GM12873 (cell line): ENCODE data around the gene EFEMP2.

Experiments used
- CTCF ChIP-seq: IDR thresholded peaks from 2 replicates; pipeline ENCODE4 v1.5.1; 2012; ENCODE audit warnings: low read depth, mild to moderate bottlenecking, moderate library complexity, low read length, control low read depth; ENCODE audit not compliant: insufficient read depth; ENCODE audit errors: missing control alignments

The EFEMP2 gene

GRCh38 chr11:65882120-65883057, 9.8 kb upstream of the EFEMP2 start:
- no peak for TF ChIP-seq CTCF

- TF ChIP-seq CTCF, result no peak
Observed at GRCh38 chr11:65880844-65881421, 8.3 kb upstream of the EFEMP2 start.

- no peak for TF ChIP-seq CTCF
Observed at GRCh38 chr11:65880027-65880426, 7.4 kb upstream of the EFEMP2 start.

- no peak for TF ChIP-seq CTCF
Observed at GRCh38 chr11:65879617-65880016, 7.0 kb upstream of the EFEMP2 start, which contains the start of gene CTSW. CTSW (plus strand) TSS chr11:65879837; CDS start chr11:65879855, 18 bp downstream.

- TF ChIP-seq CTCF, result no peak
Observed at GRCh38 chr11:65873318-65874156, 937 bp upstream of the EFEMP2 start.

GRCh38 chr11:65871811-65872548, 620 bp downstream of the EFEMP2 start:
- no peak for TF ChIP-seq CTCF
